HG02981 (cell line): Measurements from ENCODE around the gene MYO16.

Experiments
- ATAC-seq: cut with Tn5 transposase; IDR thresholded peaks from one replicate; pipeline ENCODE4 v1.9.1; 2021; ENCODE audit warnings: mild to moderate bottlenecking, moderate library complexity; ENCODE audit not compliant: unreplicated experiment

The MYO16 gene

DNA sequence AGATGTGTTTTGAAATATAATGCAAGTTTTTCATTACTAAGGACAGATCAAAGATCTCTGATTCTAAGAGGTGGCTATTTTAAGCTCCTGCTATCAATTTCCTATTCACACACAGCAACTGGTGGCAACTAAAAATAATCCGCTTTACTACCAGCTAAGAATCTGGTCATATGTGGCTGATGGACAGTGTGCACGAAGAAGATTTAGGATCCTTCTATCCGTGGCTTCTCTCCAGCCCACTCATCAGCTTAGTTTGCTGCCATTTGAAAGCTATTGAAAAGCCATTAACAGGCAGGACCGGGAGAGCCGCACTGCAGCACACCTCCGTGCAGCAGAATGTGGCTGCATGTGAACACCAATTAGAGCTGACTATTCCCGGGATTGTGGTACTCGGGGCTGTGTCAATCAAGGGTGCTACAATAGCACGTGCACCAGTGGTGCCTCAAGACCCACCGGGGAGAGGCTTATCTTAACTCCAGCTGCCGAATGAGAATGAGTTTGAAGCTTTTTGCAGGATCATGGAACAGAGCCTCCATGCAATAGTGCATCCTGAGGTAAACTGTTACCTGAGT is at the start of gene MYO16:
MYO16 (plus strand) TSS at position 431 of the 572 bp plus-strand sequence. CDS start 234 bp downstream, outside the sequence.
- ATAC-seq = no peak

DNA sequence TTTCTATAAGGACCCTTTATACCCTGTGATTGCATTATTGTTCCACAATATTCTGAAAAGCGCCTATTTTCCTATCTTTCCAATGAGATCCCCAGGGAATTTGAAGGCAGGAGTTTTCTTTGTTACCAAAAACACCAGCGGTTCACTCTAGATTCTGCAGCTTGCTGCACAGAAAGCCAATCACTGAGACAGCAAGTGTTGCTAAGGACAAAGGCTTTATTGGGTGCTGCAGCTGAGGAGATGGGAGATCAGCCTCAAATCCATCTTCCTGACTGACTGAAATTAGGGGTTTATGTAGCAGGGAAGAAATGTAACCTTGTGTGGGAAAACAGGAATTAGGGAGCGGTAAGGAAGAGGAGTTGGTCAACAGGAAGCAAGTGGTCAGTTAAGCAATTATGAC is 42.6 kb upstream of the MYO16 start:
- ATAC-seq = no peak

DNA sequence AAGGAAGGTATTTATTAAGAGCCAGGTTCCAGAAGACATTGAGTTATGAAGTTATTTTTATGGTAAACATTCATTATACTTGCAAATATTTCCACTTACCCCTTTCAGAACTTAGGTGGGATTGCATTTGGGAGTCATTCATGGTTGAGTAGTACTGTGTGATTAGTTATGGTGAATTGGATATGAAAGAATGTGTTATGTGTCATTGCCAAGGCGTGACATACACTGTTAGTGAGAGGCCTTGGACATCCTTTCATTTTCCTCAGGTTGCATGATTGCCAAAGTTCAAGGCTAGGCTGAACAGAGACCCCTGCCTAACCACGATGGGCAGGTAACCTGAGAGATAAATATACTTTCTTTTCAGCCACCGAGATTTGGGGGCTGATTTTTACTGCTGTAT is 40.9 kb upstream of the MYO16 start:
- no peak for ATAC-seq

DNA sequence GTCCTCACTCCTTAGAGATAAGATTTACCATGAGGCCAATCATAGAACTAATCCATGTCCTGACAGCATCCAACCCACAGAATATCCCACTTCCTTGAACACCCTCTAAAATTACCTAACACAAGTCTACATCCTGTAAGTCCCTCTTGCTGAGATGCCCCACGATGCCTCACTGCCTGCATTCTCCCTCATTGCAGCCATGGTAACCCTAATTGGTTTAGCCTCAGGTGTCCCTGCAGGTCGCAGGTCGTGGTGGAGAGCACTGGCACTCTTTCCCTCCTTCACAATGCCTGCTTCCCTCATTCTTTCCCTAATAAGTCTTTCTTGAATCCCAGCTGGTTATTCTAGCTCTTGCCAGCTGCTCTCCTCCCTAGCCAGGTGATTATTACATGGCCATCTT is 35.3 kb upstream of the MYO16 start:
- no peak for ATAC-seq

DNA sequence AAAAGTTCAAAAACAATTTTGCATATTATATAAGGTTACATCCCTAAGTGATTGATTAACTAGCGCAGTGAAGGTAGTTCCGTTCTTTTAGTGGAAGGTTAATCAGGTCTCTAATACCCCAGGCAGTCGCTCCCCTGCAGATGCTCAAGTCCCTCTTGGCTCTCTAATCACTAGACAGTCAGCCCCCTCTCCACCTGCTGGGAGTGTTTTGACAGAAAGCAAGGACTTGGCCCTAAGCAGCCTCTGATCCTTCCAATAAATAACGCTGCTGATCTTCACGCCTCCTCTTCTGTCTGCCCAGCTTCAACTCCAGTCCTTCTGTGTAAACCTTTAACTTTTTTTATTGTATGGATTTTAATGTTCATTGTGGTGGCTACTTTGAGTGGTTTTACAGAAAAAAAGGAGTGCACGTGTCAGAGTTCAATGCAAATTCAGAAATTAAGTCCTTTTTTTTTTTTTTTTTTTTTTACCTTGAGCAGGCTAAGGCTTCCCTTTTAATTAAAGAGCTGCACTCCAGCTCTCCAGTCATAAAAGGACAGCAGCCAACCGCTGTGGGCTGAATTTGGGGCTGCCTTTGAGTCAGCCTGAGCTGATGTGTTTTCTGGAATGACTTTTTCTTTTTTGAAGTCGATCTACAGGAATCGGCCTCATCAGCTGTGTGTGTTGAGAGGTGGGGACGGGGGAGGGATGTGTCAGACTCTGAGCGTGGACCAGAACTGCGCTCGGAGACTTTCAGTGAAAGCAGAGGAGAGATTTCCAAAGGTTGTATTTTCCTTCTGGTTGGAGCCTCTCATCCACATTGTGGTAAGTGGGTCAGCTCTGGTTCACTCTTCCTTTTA is 33.8 kb upstream of the MYO16 start:
- no peak for ATAC-seq

DNA sequence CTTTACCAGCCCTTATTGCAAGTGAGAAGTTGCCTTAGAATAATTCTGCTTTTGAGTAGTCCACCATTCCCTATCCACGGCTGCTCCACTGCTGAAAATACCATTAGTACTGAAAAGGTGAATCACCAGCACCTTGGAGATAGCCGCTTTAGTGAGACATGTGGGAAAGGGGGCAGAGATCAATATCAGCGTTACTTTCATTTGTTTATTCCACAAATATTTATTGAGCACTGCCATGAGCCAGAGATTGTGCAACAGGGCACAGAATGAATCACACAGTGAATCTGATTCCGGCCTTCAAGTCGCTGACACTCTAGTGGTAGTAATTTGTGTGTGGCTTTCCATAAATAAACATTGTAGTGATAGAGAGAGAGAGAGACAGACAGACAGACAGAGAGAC is 31.5 kb upstream of the MYO16 start:
- no peak for ATAC-seq

DNA sequence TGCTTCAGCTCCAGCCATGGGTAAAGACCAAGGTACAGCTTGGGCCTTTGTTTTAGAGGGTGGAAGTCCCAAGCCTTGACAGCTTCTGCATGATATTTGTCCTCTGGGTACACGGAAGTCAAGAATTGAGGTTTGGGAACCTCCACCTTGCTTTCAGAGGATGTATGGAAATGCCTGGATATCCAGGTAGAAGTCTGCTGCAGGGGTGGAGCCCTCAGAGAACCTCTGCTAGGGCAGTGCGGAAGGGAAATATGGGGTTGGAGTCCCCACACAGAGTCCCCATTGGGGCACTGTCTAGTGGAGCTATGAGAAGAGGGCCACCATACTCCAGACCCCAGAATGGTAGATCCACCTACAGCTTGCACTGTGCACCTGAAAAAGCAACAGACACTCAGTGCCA is 23.0 kb upstream of the MYO16 start:
- no peak for ATAC-seq

DNA sequence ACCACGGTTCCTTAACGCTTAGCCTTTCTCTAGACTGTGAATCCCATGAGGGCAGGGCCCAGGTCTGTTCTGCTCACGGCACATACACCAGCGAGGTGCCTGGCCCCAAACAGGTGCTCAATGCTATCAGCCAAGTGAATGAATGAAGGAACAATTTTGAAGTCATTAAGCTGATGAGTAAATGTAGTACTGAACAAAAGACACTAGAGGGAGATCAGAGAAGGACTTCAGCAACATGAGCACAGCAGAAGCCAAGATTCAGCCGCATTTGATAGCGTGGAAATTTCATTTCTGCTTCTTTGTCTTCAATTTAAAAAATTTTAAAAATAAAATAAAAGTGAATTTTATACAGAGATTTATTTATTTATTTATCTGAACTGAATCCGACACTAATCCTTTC is 20.1 kb upstream of the MYO16 start:
- ATAC-seq = no peak

DNA sequence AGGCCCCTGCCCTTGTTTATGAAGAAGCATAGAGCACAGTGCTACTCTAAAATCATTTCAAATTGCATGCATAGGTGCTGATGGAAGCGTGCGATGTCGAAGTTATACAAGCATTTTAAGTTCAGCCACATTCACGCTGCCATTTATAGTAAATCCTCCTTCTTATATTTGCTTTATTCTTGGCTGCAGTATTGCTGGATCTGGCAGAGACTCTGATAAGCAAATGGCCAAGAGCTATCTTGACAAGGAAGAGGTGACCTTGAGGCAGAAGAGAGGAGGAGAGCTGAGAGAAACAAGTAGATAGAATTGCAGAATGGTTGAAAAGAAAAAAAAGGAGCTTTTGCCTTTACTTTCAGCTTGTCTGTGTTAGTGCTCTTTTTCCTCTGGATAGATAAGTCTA is 18.9 kb upstream of the MYO16 start:
- ATAC-seq = no peak

DNA sequence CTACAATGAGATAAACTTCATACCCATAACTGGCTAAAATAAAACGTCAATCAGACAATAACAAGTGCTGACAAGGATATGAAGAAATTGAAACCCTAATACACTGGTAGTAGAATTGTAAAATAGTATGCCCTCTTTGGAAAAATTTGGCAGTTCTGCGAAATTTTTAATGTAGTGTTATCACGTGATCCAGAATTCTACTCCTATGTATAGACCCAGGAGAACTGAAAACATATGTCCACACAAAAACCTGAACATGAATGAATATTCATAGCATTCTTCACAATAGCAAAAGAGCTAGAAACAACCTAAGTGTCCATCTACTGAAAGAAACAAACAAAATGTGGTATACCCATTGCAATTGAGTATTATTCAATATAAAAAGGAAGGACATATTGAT is 14.2 kb upstream of the MYO16 start:
- ATAC-seq = no peak

DNA sequence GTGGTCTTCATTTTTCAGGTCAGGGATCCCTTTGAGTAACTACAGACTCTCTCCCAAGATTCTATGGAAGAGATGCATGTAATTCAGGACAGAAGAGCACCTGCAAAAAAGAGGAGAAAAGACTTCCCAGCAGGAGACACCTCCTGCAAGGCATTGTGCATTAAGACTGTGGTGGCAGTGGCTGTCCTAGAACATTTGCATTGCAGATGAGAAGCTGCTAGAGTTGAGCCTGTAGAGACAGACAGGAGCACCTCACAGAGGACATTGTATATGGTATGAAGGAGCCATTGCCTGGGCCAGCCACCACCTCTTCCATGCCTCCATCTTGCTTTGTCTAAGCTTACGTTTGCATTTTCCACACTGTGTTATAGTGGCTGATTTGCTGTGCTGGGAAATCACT is 11.2 kb upstream of the MYO16 start:
- no peak for ATAC-seq

DNA sequence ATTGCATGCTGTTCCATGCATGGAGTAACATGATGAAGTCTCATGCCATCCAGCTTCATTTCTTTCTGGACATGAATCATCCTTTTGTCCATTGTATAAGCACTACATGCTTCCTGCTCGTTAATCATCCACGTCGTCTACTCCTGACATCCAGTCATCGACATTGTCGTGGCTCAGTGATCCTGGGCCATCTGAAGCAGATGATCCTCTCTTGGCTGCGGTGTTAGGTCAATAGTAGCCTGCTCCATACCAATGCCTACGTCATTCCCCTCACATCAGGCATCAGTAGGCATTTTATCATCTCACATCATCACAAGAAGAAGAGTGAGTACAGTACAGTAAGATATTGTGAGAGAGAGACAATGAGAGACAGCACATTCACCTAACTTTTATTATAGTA is 7.9 kb upstream of the MYO16 start:
- ATAC-seq = no peak

DNA sequence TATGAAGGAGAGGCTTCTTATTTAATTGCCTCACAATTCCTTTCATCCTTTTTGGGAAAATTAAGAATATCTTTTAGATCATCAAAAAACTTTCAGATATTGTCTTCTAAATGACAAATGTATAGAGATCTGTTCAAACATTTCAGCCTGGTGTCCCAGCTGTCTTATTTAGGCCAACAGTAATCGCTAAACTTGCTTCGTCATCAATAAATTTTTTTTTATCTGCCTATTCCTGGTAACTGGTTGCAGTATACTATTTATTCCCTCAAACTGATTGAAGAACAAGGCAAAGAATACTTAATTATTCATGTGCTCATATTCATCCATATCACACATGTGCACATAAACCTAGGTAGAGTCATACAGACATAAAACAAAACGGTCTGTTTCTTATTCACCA is 5.3 kb upstream of the MYO16 start:
- no peak for ATAC-seq

DNA sequence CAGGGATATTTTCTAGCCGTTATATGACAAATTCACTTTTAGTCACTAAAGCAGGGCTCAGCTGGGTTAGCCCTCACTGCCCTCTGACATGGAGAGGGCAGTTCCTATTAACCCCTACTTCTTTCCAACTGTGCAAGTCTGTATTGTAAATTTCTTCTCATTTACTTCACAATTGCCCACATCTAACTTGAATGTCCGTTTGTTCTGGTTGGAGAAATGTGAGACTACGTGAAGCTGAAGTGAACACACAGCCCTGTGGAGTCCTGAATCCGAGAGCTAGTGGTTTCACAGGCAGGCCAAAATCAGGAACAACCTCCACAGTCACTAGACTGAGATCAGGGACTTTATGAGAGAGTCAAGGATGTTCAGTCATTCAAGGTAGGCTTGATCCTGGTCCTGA is 4.4 kb upstream of the MYO16 start:
- ATAC-seq = no peak

DNA sequence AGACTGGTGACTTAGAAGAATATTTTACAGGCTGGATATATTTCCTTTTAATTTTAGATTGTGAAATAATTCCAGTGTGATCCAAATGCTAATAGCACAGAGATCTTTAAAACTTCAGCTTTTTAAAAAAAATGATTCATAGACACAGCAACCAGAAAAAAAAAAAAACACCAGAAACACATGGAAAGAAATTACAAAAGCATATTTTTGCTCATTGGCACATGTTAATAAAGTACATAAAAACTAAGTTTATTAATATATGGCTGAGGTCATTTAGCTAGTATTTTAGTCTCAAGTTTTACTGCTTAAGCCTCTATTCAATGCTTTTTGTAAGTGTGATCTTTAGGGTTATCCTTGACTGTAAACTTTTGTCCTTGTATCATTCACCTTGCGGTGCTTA is 577 bp downstream of the MYO16 start:
- ATAC-seq = no peak

DNA sequence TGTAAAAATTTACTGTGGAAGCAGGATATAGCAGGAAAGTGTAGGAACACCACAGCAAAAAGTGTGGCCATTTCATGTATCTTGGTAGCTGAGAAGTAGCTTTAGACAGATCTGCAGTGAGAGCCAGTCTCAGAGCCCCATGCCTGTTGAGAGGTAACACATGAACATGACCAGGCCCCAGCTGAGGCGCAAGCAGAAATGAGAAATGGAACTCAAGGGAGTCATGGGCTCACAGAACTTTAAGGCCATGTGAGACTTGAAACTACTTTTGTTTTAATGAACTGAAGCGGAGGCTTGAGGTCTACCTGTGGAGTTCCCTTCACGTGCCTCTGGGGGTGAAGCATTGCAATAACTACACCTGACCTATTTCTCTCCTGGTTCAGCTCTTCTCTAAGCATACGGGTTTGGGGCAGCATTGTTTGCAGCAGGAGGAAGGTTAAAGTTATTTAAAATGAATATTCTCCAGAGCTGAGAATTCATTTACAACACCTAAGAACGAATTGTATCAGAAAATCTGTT is 3.3 kb downstream of the MYO16 start:
- no peak for ATAC-seq

DNA sequence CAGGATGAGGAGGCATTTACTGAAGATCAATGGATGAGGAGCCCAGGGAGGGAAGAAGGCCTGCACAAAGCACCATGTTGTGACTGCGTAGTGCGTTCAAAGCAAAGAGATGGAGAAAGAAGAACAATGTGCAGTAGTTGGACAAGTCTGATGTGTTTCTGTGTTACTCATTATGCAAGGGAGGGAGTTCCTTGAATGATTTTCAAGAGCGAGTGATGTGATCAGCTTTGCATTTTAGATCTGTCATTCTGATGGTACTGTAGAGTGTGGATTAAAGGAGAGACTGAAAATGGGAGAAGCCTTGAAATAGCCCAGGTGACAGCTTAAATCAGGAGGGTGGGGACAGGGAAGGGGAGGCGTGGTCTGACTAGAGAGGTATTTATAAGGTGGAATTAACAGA is 9.5 kb downstream of the MYO16 start:
- no peak for ATAC-seq

DNA sequence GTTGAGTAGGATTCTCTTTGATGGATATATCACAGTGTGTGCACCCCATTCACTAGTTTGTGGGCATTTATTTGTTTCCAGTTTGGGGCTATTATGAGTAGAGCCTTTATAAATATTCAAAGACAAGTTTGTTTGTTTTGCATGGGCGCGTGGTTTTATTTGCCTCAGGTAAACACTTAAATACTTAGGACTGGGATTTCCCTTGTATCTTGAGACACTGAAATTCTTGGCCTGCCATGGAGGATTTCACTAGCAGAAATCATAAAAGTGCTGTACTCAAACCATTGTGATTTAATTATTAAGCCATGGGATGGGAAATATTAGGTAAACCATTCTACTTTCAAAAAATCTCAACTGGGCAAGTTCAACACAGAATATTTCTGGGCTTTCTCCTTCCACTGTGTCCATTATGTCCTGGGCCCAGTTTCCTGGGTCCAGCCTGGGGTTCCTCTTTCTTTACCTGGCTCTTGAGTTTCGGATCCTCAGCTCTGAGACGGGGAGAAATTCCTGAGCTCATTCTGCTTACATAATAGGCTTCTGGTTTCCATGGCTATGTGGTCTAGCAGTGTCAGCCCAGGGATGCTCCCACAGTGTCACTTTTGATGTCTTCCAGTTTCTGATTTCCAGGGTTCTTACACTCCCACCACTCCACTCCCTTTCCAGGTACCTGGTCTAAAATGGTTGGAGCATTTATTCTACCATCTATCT is 14.4 kb downstream of the MYO16 start:
- ATAC-seq = no peak

DNA sequence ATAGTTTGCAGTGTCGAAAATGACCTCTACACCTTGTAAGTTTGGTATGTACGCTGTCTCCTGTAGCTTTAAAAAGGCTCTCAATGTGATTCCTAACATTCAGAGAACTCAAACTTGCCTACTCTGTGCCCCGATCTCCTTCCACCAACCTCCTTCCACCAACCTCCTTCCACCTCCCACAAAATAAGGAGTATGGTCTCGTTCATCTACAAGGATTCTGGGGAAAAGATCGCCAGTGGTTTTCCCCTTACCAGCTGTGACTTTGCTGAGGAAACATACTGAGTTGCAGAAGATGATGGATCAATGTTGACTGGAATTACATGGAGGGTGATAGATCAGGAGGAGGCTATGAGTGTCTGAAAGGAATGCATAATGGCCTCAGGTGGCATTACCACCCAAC is 16.0 kb downstream of the MYO16 start:
- no peak for ATAC-seq

DNA sequence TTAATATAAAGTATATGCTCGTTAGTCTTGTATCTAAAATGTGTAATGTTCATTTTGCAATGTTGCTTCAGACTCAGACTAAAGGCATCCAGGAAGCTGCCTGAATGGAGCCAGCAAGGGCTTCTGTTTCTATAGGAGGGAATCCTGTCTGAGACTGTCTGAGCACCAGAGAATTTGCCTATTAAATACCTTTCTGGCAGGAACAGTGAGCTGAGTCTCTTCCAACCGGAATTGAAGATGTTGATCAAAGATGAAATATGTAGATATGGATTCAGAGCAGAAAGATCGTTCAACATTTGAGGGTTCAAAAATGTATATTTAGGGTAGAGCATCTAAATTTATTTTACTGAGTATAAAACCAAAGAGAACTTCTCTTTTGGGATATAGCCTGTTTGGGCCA is 20.9 kb downstream of the MYO16 start:
- ATAC-seq = no peak

DNA sequence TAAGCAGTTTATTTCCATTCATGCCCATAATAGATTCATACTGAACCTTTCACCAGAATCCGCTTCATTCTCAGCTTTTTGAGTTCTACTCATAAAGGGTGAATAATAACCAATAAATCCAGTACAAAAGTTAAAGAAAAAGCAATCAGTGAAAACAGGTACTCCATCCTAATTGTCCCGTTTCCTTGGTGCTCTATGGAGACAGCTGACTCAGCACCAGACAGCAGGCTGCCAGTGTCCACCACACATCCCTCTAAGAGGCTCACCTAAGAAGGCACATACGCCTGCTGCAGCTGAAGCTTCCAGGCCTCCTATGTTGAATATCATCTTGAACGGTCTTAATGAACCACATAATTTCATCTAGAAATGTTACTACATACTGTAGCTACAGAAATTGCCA is 27.3 kb downstream of the MYO16 start:
- no peak for ATAC-seq

DNA sequence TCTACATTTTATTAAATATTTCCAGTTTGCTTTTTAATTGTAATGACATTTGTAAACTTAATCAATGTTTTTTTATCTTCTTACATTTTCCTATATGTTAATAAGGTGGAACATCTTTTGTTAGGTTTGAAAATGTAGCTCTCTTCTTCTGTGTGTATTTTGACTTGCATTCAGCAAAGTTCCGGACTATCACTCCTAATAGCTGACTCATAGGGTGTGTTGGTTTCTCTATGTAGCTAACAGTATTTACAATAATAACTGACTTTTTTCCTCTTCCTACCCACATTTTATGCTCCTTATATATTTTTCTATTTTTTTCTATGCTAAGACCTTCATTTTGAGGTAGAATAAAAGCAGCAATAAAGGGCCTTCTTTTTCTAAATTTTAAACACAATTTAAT is 28.1 kb downstream of the MYO16 start:
- no peak for ATAC-seq
